ENCODE data around the gene CPNE9.

DNA sequence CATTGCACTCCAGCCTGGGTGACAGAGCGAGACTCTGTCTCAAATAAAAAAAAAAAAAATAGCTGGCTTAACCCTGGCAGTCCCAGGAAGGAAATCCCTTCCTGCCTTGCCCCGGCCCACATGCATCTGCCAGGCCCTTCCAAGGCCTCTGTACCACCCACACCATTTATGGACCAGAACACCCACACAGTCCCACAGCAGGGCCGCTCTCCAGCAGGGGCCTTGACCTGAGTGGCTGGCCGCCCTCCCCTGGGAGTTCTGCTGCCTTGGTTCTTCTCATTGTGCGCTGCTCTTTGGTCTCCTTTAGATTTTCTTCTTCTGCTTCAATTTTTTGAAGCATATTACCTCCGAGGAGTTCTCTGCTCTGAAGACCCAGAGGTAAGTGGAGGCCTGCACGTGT is 16.1 kb upstream of the CPNE9 start:
- TF ChIP-seq, protein P1, sequence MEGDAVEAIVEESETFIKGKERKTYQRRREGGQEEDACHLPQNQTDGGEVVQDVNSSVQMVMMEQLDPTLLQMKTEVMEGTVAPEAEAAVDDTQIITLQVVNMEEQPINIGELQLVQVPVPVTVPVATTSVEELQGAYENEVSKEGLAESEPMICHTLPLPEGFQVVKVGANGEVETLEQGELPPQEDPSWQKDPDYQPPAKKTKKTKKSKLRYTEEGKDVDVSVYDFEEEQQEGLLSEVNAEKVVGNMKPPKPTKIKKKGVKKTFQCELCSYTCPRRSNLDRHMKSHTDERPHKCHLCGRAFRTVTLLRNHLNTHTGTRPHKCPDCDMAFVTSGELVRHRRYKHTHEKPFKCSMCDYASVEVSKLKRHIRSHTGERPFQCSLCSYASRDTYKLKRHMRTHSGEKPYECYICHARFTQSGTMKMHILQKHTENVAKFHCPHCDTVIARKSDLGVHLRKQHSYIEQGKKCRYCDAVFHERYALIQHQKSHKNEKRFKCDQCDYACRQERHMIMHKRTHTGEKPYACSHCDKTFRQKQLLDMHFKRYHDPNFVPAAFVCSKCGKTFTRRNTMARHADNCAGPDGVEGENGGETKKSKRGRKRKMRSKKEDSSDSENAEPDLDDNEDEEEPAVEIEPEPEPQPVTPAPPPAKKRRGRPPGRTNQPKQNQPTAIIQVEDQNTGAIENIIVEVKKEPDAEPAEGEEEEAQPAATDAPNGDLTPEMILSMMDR (IDR thresholded peaks at IDR 0.05; ENCODE audit: insufficient read depth, low read length), result no peak
- TF ChIP-seq POLR2AphosphoS5 (IDR thresholded peaks at IDR 0.05; ENCODE audit: low read depth) (no peak), REST (IDR thresholded peaks at IDR 0.05; ENCODE audit: insufficient replicate concordance, low read depth) (no peak)
